Measurements from ENCODE around the gene DPEP2NB. TPM values are rescaled to one million over a fixed set of nuclear protein-coding genes. Genes with fewer than 3 reads are reported as not detected.
"Not testable (repeated sequence)": the region's sequence is repeated elsewhere in the genome, so short reads cannot be mapped to it uniquely, and the experiment has no call there.

Gene DPEP2NB
- total RNA-seq, 1 experiment from 2014 or later: not detected

DNA sequence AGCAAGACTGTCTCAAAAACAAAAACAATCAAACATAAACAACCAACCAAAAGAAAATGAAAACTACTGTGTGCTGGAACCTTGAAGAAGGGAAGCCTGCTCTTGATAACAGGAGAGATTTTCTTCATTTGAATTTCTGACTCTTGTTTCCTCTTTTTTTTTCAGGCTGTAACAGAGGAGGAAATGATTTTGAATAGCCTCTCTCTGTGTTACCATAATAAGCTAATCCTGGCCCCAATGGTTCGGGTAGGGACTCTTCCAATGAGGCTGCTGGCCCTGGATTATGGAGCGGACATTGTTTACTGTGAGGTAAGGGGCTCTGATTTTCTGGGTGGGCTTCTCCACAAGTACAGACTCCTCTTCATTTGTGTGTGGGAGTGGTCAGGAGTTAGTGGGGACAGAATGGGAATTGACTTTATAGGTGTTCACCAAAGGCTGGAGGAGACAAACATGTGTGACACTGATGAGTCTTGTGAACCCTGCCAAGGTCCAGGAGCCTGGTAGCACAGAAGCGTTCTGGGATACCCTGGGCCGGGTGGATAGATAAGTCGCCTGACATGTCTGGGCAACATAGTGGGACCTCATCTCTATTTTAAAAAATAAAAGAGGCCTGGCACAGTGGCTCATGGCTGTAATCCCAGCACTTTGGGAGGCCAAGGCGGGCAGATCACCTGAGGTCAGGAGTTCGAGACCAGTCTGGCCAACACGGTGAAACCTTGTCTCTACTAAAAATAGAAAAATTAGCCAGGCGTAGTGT is 22.3 kb upstream of the DPEP2NB start:
- TF ChIP-seq CTCF (IDR thresholded peaks at IDR 0.05; ENCODE audit: unreplicated experiment): no peak
- Mint-ChIP-seq H3K4me3 (ENCODE audit: unreplicated experiment) (no peak overlapping the region), H3K27me3 (ENCODE audit: insufficient read depth, unreplicated experiment) (no peaks in the 10 kb centered on the region), H3K4me1 (ENCODE audit: insufficient read depth, unreplicated experiment) (peaks cover 2% of the 10 kb centered on the region), H3K27ac (ENCODE audit: low read depth, unreplicated experiment) (no peak overlapping the region), H3K9me3 (ENCODE audit: unreplicated experiment) (no peaks in the 10 kb centered on the region), H3K36me3 (ENCODE audit: insufficient read depth, unreplicated experiment) (peaks cover 51% of the 10 kb centered on the region)
- intact Hi-C loops (cut with micrococcal nuclease): no loop called here
- POLR2A ChIA-PET: interaction anchor here (1.0 kb wide), 1 partner anchor 10 kb away, joined by 5 read pairs; no protein-coding TSS in a partner anchor
- no peak for DNase-seq (ENCODE audit: unreplicated experiment)
- CTCF ChIA-PET: interaction anchor here (0.7 to 3.9 kb wide), 3 partner anchors 44 to 1106 kb away, joined by 3 to 17 read pairs (median 5); partner anchors contain the start of gene NRN1L
- BruUV-seq (replicated peaks): no TSS peak

GRCh38 chr16:68035227-68035626 is 19.5 kb upstream of the DPEP2NB start:
- Mint-ChIP-seq H3K27ac (ENCODE audit: low read depth, unreplicated experiment) (no peak overlapping the region), H3K4me3 (ENCODE audit: unreplicated experiment) (no peak overlapping the region), H3K9me3 (ENCODE audit: unreplicated experiment) (no peaks in the 10 kb centered on the region), H3K36me3 (ENCODE audit: insufficient read depth, unreplicated experiment) (peaks cover 34% of the 10 kb centered on the region), H3K27me3 (ENCODE audit: insufficient read depth, unreplicated experiment) (no peaks in the 10 kb centered on the region), H3K4me1 (ENCODE audit: insufficient read depth, unreplicated experiment) (peaks cover 22% of the 10 kb centered on the region)
- intact Hi-C loops (cut with micrococcal nuclease): no loop called here
- BruUV-seq (replicated peaks): no TSS peak
- TF ChIP-seq CTCF (IDR thresholded peaks at IDR 0.05; ENCODE audit: unreplicated experiment): no peak
- ChIA-PET POLR2A (interaction anchor here (0.8 to 1.0 kb wide), 2 partner anchors 28 to 112 kb away, joined by 3 to 4 read pairs; no protein-coding TSS in a partner anchor), CTCF (interaction anchor here (0.6 to 2.2 kb wide), 3 partner anchors 29 to 431 kb away, joined by 3 to 6 read pairs (median 5); no protein-coding TSS in a partner anchor)
- no peak for DNase-seq (ENCODE audit: unreplicated experiment)

- H3K27ac Mint-ChIP-seq (ENCODE audit: low read depth, unreplicated experiment): no peak overlapping the region
- no TSS peak for BruUV-seq (replicated peaks)
- POLR2A ChIA-PET: no interaction called here
- H3K27me3 Mint-ChIP-seq (ENCODE audit: insufficient read depth, unreplicated experiment): no peaks in the 10 kb centered on the region
- H3K4me1 Mint-ChIP-seq (ENCODE audit: insufficient read depth, unreplicated experiment): peaks cover 22% of the 10 kb centered on the region
- CTCF ChIA-PET: interaction anchor here (2.2 kb wide), 1 partner anchor 31 kb away, joined by 6 read pairs; no protein-coding TSS in a partner anchor
- TF ChIP-seq CTCF (IDR thresholded peaks at IDR 0.05; ENCODE audit: unreplicated experiment): no peak
- DNase-seq (ENCODE audit: unreplicated experiment): no peak
- intact Hi-C loops (cut with micrococcal nuclease): no loop called here
- H3K9me3 Mint-ChIP-seq (ENCODE audit: unreplicated experiment): no peaks in the 10 kb centered on the region
- no peak overlapping the region for H3K4me3 Mint-ChIP-seq (ENCODE audit: unreplicated experiment)
- peaks cover 26% of the 10 kb centered on the region for H3K36me3 Mint-ChIP-seq (ENCODE audit: insufficient read depth, unreplicated experiment)
These were observed 17.4 kb upstream of the DPEP2NB start for GRCh38 chr16:68033101-68033500.

DNA sequence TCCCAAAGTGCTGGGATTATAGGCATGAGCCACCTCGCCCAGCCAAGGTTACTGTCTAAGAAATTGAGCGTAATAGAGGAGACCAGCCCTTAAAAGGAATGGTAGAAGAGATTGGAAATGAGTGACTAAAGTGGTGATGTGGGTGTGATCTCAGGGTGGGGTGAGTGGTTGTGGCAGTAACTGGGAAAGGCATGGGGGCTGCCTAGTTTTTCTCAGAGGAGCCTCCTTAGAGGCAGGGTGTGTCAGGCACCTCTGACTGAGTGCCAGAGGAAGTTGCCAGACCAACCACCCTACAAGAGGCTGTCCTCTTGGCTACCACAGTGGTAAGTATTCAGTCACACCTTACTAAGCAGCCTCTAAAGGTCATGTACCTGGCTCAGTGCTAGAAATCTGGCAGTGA is 16.2 kb upstream of the DPEP2NB start:
- intact Hi-C loops (cut with micrococcal nuclease): no loop called here
- Mint-ChIP-seq H3K4me3 (ENCODE audit: unreplicated experiment) (no peak overlapping the region), H3K36me3 (ENCODE audit: insufficient read depth, unreplicated experiment) (peaks cover 32% of the 10 kb centered on the region), H3K9me3 (ENCODE audit: unreplicated experiment) (no peaks in the 10 kb centered on the region), H3K27ac (ENCODE audit: low read depth, unreplicated experiment) (peak overlapping the region; percentile 89), H3K27me3 (ENCODE audit: insufficient read depth, unreplicated experiment) (no peaks in the 10 kb centered on the region), H3K4me1 (ENCODE audit: insufficient read depth, unreplicated experiment) (peaks cover 22% of the 10 kb centered on the region)
- BruUV-seq (replicated peaks): no TSS peak
- CTCF ChIA-PET: interaction anchor here (0.6 kb wide), 1 partner anchor 37 kb away, joined by 3 read pairs; no protein-coding TSS in a partner anchor
- POLR2A ChIA-PET: interaction anchor here (0.7 to 1.2 kb wide), 3 partner anchors 9 to 81 kb away, joined by 3 to 4 read pairs (median 4); partner anchors contain the start of genes DDX28 and DUS2
- DNase-seq (ENCODE audit: unreplicated experiment): peak; percentile 69
- TF ChIP-seq CTCF (IDR thresholded peaks at IDR 0.05; ENCODE audit: unreplicated experiment): no peak

DNA sequence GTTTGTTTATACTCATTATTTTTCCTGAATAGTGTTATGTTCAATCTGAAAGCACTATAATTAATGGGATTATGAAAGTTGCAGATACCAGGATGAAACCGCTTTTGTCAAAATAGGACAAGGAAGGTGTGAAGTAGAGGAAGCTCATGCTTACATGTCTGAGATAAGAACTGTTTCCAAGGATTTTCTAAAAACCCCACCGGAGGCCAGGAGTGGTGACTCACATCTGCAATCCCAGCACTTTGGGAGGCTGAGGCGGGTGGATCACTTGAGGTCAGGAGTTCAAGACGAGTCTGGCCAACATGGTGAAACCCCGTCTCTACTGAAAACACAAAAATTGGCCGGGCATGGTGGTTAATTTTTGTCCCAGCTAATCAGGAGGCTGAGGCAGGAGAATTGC is 14.4 kb upstream of the DPEP2NB start:
- BruUV-seq (replicated peaks); H3K9me3 Mint-ChIP-seq (ENCODE audit: unreplicated experiment); H3K4me3 Mint-ChIP-seq (ENCODE audit: unreplicated experiment); H3K27me3 Mint-ChIP-seq (ENCODE audit: insufficient read depth, unreplicated experiment); H3K27ac Mint-ChIP-seq (ENCODE audit: low read depth, unreplicated experiment); intact Hi-C loops (cut with micrococcal nuclease): not testable (repeated sequence)
- DNase-seq (ENCODE audit: unreplicated experiment): peak; percentile 51
- peaks cover 27% of the 10 kb centered on the region for H3K4me1 Mint-ChIP-seq (ENCODE audit: insufficient read depth, unreplicated experiment)
- CTCF ChIA-PET: interaction anchor here (0.6 to 3.4 kb wide), 4 partner anchors 10 to 1711 kb away, joined by 3 to 33 read pairs (median 4); no protein-coding TSS in a partner anchor
- POLR2A ChIA-PET: interaction anchor here (1.2 kb wide), 1 partner anchor 63 kb away, joined by 3 read pairs; no protein-coding TSS in a partner anchor
- peaks cover 29% of the 10 kb centered on the region for H3K36me3 Mint-ChIP-seq (ENCODE audit: insufficient read depth, unreplicated experiment)

All from MCF 10A (cell line).